Caco-2 (cell line): ENCODE data around the gene CEND1. TPM values are rescaled to one million over a fixed set of nuclear protein-coding genes. Genes with fewer than 3 reads are reported as not detected.
A peak's percentile ranks its signal among the peaks of the same experiment; 100 is the strongest.

ENCODE experiments used
- BruUV-seq: library from RNA; stranded (reverse); fragments of 400-500 nt; replicated peaks from 2 replicates; lab custom pipeline; 2021; lab: Mats Ljungman, UMichigan
- CTCF ChIA-PET: fragments of 300-600 bp; sonication (Branson Sonifier 250); formaldehyde crosslinking; loops from one replicate; lab custom pipeline; 2022; ENCODE audit warnings: antibody characterized with exemption; lab: Charles Lee
- POLR2A ChIA-PET: fragments of 300-600 bp; sonication (Branson Sonifier 250); formaldehyde crosslinking; loops from one replicate; lab custom pipeline; 2022; ENCODE audit warnings: antibody characterized with exemption; lab: Charles Lee
- DNase-seq, 2 experiments: peaks; one replicate each; pipeline versions ENCODE4 v3.0.0 to v3.0.0-alpha.2; 2020 to 2022
- H3K27me3 ChIP-seq: replicated peaks from 2 replicates; pipeline ENCODE4 v1.6.0; 2011; ENCODE audit warnings: low read length; ENCODE audit not compliant: control insufficient read depth, insufficient read depth
- H3K36me3 ChIP-seq: 2 replicates; pipeline ENCODE4 v1.5.1; 2011; ENCODE audit warnings: low read length; ENCODE audit not compliant: control insufficient read depth, insufficient read depth
- H3K4me1 ChIP-seq: fragments of 250-450 bp; sonication (Bioruptor Pico); 2 replicates; pipeline ENCODE4 v1.5.1; 2020; ENCODE audit warnings: mild to moderate bottlenecking
- H3K4me3 ChIP-seq: 2 replicates; pipeline ENCODE4 v1.5.1; 2011; ENCODE audit warnings: low read depth, mild to moderate bottlenecking, control low read depth, low read length
- H3K9me3 ChIP-seq: fragments of 250-450 bp; sonication (Bioruptor Pico); 2 replicates; pipeline ENCODE4 v1.5.1; 2020; ENCODE audit warnings: mild to moderate bottlenecking, moderate library complexity
- H3K27ac Mint-ChIP-seq: one replicate; pipeline ENCODE4 v1.8.0; 2022; ENCODE audit warnings: mixed read lengths; ENCODE audit not compliant: unreplicated experiment
- H3K27me3 Mint-ChIP-seq: one replicate; pipeline ENCODE4 v1.8.0; 2022; ENCODE audit warnings: mixed read lengths; ENCODE audit not compliant: insufficient read depth, unreplicated experiment
- H3K36me3 Mint-ChIP-seq: one replicate; pipeline ENCODE4 v1.8.0; 2022; ENCODE audit warnings: mild to moderate bottlenecking, mixed read lengths; ENCODE audit not compliant: insufficient read depth, unreplicated experiment
- H3K4me1 Mint-ChIP-seq: one replicate; pipeline ENCODE4 v1.8.0; 2022; ENCODE audit warnings: low read depth, mixed read lengths; ENCODE audit not compliant: unreplicated experiment
- H3K4me3 Mint-ChIP-seq: one replicate; pipeline ENCODE4 v1.8.0; 2022; ENCODE audit warnings: mild to moderate bottlenecking, moderate library complexity, mixed read lengths; ENCODE audit not compliant: unreplicated experiment
- H3K9me3 Mint-ChIP-seq: one replicate; pipeline ENCODE4 v1.8.0; 2022; ENCODE audit warnings: mixed read lengths; ENCODE audit not compliant: unreplicated experiment
- intact Hi-C: fragments of 100-400 bp; cut with micrococcal nuclease; formaldehyde crosslinking; loops from one replicate; pipeline ENCODE4 v1.10.0; 2022; ENCODE audit not compliant: unreplicated experiment
- total RNA-seq: library from RNA; stranded (reverse); gene quantifications from 2 replicates; pipeline ENCODE4 v1.2.3, GENCODE V29; 2022
- TF ChIP-seq, protein P1 (sequence below), 2 experiments: fragments of 200-600 bp in 1 of 2; IDR thresholded peaks; 1 replicate in 1 of 2; 2 replicates in 1 of 2; pipeline versions ENCODE4 v1.5.1 to v1.8.0; 2011 to 2022; ENCODE audit warnings: antibody characterized with exemption in 1 of 2, control low read depth in 1 of 2, inconsistent platforms in 1 of 2, low read depth in 1 of 2, low read length in 1 of 2, mild to moderate bottlenecking in 1 of 2, moderate library complexity in 1 of 2; ENCODE audit not compliant: insufficient read depth in 1 of 2, severe bottlenecking in 1 of 2, unreplicated experiment in 1 of 2

The CEND1 gene
- total RNA-seq, 1 experiment from 2014 or later: not detected

DNA sequence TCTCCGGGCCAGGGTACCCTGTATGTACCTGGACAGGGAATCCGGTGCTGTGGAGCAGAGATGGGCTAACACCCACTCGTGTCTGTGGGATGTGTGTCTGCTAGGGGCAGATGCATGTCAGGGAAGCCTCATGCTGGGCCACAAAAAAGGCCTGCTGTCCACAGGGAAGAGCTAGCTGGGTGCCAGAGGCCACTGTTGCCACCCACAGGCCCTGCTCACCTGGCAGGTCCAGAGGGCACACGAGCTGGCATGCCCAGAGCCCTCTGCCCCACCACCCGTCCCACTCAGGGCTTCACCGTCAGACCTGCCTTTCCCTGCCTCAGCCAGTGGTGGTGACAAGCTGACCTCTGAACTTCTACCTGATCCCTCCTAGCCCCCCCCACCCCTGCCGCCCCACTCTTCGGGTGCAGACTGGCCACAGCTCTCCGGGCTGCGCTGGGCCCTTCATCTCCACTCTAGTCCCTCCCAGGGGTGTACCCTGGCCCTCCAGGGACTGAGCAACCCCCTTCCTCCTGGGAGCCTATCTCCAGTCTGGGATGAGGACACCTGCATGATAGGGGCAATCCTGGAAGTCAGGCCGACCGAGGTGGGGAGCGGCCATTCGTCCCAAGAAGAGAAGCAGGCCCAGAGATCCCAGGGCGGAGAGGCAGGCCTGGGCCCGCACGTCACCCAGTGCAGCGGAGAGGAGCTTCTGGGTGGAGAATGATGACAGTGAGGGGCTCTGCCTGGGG is 6.8 kb upstream of the CEND1 start:
- BruUV-seq: no TSS peak
- TF ChIP-seq, protein P1, sequence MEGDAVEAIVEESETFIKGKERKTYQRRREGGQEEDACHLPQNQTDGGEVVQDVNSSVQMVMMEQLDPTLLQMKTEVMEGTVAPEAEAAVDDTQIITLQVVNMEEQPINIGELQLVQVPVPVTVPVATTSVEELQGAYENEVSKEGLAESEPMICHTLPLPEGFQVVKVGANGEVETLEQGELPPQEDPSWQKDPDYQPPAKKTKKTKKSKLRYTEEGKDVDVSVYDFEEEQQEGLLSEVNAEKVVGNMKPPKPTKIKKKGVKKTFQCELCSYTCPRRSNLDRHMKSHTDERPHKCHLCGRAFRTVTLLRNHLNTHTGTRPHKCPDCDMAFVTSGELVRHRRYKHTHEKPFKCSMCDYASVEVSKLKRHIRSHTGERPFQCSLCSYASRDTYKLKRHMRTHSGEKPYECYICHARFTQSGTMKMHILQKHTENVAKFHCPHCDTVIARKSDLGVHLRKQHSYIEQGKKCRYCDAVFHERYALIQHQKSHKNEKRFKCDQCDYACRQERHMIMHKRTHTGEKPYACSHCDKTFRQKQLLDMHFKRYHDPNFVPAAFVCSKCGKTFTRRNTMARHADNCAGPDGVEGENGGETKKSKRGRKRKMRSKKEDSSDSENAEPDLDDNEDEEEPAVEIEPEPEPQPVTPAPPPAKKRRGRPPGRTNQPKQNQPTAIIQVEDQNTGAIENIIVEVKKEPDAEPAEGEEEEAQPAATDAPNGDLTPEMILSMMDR (IDR thresholded peaks at IDR 0.05; ENCODE audit: insufficient read depth in 1 of 2, low read depth in 1 of 2, low read length in 1 of 2, severe bottlenecking in 1 of 2, unreplicated experiment in 1 of 2): no peak
- Mint-ChIP-seq H3K4me3 (peak overlapping the region; percentile 86), H3K36me3 (peaks cover 20% of the 10 kb centered on the region), H3K27me3 (no peaks in the 10 kb centered on the region), H3K27ac (peak overlapping the region; percentile 69), H3K9me3 (no peaks in the 10 kb centered on the region), H3K4me1 (no peaks in the 10 kb centered on the region)
- intact Hi-C loops: no loop called here
- H3K4me1 ChIP-seq: peaks cover 9% of the 10 kb centered on the region
- no peak for DNase-seq
- H3K27me3 ChIP-seq: no peaks in the 10 kb centered on the region
- H3K4me3 ChIP-seq: peak overlapping the region; percentile 91
- CTCF ChIA-PET: interaction anchor here (0.7 to 2.0 kb wide), 4 partner anchors 11 to 49 kb away, joined by 3 to 6 read pairs (median 3); no protein-coding TSS in a partner anchor
- POLR2A ChIA-PET: interaction anchor here (1.0 to 1.4 kb wide), 2 partner anchors 13 to 22 kb away, joined by 4 to 7 read pairs; partner anchors contain the start of genes PNPLA2 and RPLP2
- H3K9me3 ChIP-seq: no peaks in the 10 kb centered on the region
- no peaks in the 10 kb centered on the region for H3K36me3 ChIP-seq

- Histone ChIP-seq H3K27me3 (no peaks in the 10 kb centered on the region), H3K4me3 (no peak overlapping the region), H3K4me1 (peaks cover 9% of the 10 kb centered on the region), H3K36me3 (no peaks in the 10 kb centered on the region), H3K9me3 (no peaks in the 10 kb centered on the region)
- TF ChIP-seq, protein P1 (IDR thresholded peaks at IDR 0.05; ENCODE audit: insufficient read depth in 1 of 2, low read depth in 1 of 2, low read length in 1 of 2, severe bottlenecking in 1 of 2, unreplicated experiment in 1 of 2): no peak
- intact Hi-C loops: no loop called here
- Mint-ChIP-seq H3K9me3 (no peaks in the 10 kb centered on the region), H3K27me3 (no peaks in the 10 kb centered on the region), H3K4me3 (peak overlapping the region; percentile 86), H3K27ac (no peak overlapping the region), H3K4me1 (no peaks in the 10 kb centered on the region), H3K36me3 (peaks cover 17% of the 10 kb centered on the region)
- POLR2A ChIA-PET: interaction anchor here (1.0 kb wide), 1 partner anchor 23 kb away, joined by 7 read pairs; the partner anchor contains the start of gene PNPLA2
- DNase-seq: no peak
- BruUV-seq: no TSS peak
- CTCF ChIA-PET: interaction anchor here (0.9 to 2.0 kb wide), 3 partner anchors 10 to 13 kb away, joined by 3 to 6 read pairs (median 3); no protein-coding TSS in a partner anchor
Measured at GRCh38 chr11:795634-796564, 6.0 kb upstream of the CEND1 start.
